ENCODE data around the gene SLC35E2B. TPM values are rescaled to one million over a fixed set of nuclear protein-coding genes. Genes with fewer than 3 reads are reported as not detected.
A peak's percentile ranks its signal among the peaks of the same experiment; 100 is the strongest.
"Not testable (repeated sequence)": the region's sequence is repeated elsewhere in the genome, so short reads cannot be mapped to it uniquely, and the experiment has no call there.

SLC35E2B gene
- total and polyA plus RNA-seq, 9 donors, result 24.7 to 59.2 (median 40.1) TPM

- intact Hi-C loops (cut with DNase I); H3K4me3 ChIP-seq; H3K36me3 ChIP-seq; H3K27ac ChIP-seq; DNase-seq; H3K9me3 ChIP-seq; H3K27me3 ChIP-seq; H3K4me1 ChIP-seq (ENCODE audit: insufficient read depth): not testable (repeated sequence)
- WGBS, 3 donors, result no CpG with 5 or more reads among the region's 45 CpGs
Measured at GRCh38 chr1:1700067-1700466, 7.5 kb upstream of the SLC35E2B start.

- H3K4me1 ChIP-seq (ENCODE audit: insufficient read depth); H3K4me3 ChIP-seq; H3K27ac ChIP-seq; intact Hi-C loops (cut with DNase I); H3K27me3 ChIP-seq; H3K9me3 ChIP-seq; H3K36me3 ChIP-seq: not testable (repeated sequence)
- peak in 2 of 5 donors; percentile 7 to 27 for DNase-seq
- 90 to 95% (median 94%) methylated on average over 2 to 14 of the region's 19 CpGs for whole genome bisulfite sequencing, 3 donors
Measured at GRCh38 chr1:1699061-1699460, 6.5 kb upstream of the SLC35E2B start.

GRCh38 chr1:1697358-1698183 lies 5.0 kb upstream of the SLC35E2B start:
- H3K36me3 ChIP-seq; intact Hi-C loops (cut with DNase I); H3K9me3 ChIP-seq; H3K27me3 ChIP-seq; H3K4me1 ChIP-seq (ENCODE audit: insufficient read depth); H3K4me3 ChIP-seq; H3K27ac ChIP-seq: not testable (repeated sequence)
- DNase-seq, result peak in 2 of 5 donors; percentile 19 to 33
- WGBS, 3 donors, result 71 to 85% (median 80%) methylated on average over 21 to 22 of the region's 26 CpGs

- intact Hi-C loops (cut with DNase I); H3K9me3 ChIP-seq; H3K36me3 ChIP-seq; H3K4me1 ChIP-seq (ENCODE audit: insufficient read depth); H3K4me3 ChIP-seq; H3K27ac ChIP-seq; H3K27me3 ChIP-seq: not testable (repeated sequence)
- peak in 2 of 5 donors; percentile 17 to 31 for DNase-seq
- 92 to 93% (median 92%) methylated on average over 16 to 19 of the region's 23 CpGs for WGBS, 3 donors
Measured at GRCh38 chr1:1696431-1697357, 4.1 kb upstream of the SLC35E2B start.

GRCh38 chr1:1692324-1692713 lies 276 bp downstream of the SLC35E2B start:
- WGBS, 3 donors, result 0 to 1% methylated on average over 31 to 33 of the region's 45 CpGs; no CpG with 5 or more reads in 1 of the 3 donors
- H3K4me3 ChIP-seq, result peak overlapping the region; percentile 58
- peak in 4 of 5 donors; percentile 50 to 80 (median 66) for DNase-seq
- H3K27ac ChIP-seq, result peak overlapping the region; percentile 80 to 92
- H3K27me3 ChIP-seq; H3K9me3 ChIP-seq; H3K36me3 ChIP-seq; H3K4me1 ChIP-seq (ENCODE audit: insufficient read depth); intact Hi-C loops (cut with DNase I): not testable (repeated sequence)

- H3K36me3 ChIP-seq; H3K27ac ChIP-seq; intact Hi-C loops (cut with DNase I); H3K4me3 ChIP-seq; H3K27me3 ChIP-seq; H3K9me3 ChIP-seq; H3K4me1 ChIP-seq (ENCODE audit: insufficient read depth): not testable (repeated sequence)
- peak in 3 of 5 donors; percentile 7 to 34 (median 29) for DNase-seq
- WGBS, 3 donors, result 1% methylated on average over 4 of the region's 16 CpGs; no CpG with 5 or more reads in 2 of the 3 donors
Measured at GRCh38 chr1:1691443-1691842, 1.2 kb downstream of the SLC35E2B start.

- H3K4me1 ChIP-seq (ENCODE audit: insufficient read depth); H3K4me3 ChIP-seq; H3K27me3 ChIP-seq; intact Hi-C loops (cut with DNase I); H3K27ac ChIP-seq; H3K9me3 ChIP-seq; H3K36me3 ChIP-seq: not testable (repeated sequence)
- peak in 2 of 5 donors; percentile 9 to 21 for DNase-seq
- 83 to 86% (median 86%) methylated on average over 5 to 7 of the region's 7 CpGs for WGBS, 3 donors
Measured at GRCh38 chr1:1689526-1689925, 3.1 kb downstream of the SLC35E2B start.

- Histone ChIP-seq H3K27me3 (no peaks in the 10 kb centered on the region), H3K27ac (no peak overlapping the region), H3K4me1 (ENCODE audit: insufficient read depth) (peaks cover 3% of the 10 kb centered on the region), H3K36me3 (no peaks in the 10 kb centered on the region), H3K4me3 (no peak overlapping the region), H3K9me3 (no peaks in the 10 kb centered on the region)
- 80 to 92% (median 88%) methylated on average over 9 of the region's 9 CpGs for WGBS, 3 donors
- TF ChIP-seq CTCF (IDR thresholded peaks at IDR 0.05) (no peak), EP300 (IDR thresholded peaks at IDR 0.05) (no peak), POLR2A (IDR thresholded peaks at IDR 0.05) (no peak)
- DNase-seq, result peak in 1 of 5 donors; percentile 10
- intact Hi-C loops (cut with DNase I), result no loop called here
Measured at GRCh38 chr1:1687846-1688245, 4.7 kb downstream of the SLC35E2B start.
